Stromal cell of bone marrow (primary cell): ENCODE data around the gene SREK1IP1.
"Not testable (repeated sequence)": the region's sequence is repeated elsewhere in the genome, so short reads cannot be mapped to it uniquely, and the experiment has no call there.

ENCODE experiments used
- DNase-seq: peaks from one replicate; pipeline ENCODE4 v3.0.0-alpha.2; 2012; ENCODE audit warnings: low read depth

The SREK1IP1 gene

DNA sequence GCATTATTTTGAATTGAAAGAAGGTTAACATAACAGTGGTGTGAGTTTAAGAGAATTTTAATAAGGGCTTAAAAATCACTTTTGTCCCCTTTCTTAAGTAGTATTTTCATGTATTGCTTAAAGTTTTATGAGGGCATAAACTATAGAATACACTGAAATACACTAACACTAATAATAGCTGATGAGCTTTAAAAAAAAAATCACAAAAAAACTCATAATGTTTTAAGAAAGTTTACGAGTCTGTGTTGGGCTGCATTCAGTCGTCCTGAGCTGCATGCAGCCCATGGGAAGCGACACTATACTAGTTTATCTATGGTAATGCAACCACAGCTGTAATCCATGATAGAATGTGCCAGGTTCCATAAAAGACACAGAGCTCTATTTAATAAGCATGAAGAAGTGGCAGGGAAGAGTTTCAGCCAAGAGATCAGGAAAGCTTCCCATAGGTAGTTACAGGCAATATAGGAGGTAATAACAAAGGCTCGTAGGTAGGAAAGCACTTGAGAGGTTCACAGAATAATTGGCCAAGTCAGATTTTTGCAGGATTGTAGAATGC, 4.5 kb downstream of the SREK1IP1 start:
- no peak for DNase-seq

GRCh38 chr5:64759960-64760660, 8.4 kb downstream of the SREK1IP1 start:
- DNase-seq, result no peak

DNA sequence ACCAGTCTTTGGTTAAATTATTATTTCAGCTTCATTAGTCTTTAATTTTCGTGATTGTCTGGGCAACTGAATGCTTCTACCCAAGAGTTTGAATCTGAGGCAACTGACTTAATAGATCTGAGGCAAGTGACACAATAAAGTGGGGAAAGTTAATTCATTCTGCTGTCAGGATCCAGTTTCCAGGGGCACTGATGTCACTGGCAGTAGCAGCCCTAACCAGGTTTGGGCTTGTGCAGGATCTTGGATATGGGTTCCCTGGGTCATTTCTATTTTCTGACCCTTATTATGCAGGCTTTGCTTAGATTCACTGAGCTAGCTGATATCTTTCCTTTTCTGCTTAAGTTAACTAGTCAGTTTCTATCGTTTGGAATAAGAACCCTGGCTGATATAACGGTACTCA, 9.6 kb downstream of the SREK1IP1 start:
- no peak for DNase-seq

DNA sequence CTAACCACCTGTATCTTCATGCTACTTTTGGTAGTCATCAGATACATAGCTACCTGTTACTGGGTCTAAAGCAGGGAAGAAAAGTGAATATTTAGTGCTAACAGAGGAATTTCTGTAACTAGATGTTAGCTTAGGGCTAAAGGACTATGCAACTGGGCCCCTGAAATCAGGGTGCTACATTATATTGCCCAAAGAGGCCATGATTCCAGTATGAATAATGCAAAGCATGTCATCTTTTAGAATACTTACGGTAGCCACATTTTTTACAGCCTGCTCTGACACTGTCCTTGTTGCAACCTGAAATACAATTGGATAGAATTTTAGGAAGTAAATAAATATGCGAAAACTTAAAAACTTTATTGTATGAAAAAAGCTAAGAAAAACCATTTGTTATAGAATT, 14.4 kb downstream of the SREK1IP1 start:
- no peak for DNase-seq

- no peak for DNase-seq
Measured at GRCh38 chr5:64749385-64749784, 19.1 kb downstream of the SREK1IP1 start.

DNA sequence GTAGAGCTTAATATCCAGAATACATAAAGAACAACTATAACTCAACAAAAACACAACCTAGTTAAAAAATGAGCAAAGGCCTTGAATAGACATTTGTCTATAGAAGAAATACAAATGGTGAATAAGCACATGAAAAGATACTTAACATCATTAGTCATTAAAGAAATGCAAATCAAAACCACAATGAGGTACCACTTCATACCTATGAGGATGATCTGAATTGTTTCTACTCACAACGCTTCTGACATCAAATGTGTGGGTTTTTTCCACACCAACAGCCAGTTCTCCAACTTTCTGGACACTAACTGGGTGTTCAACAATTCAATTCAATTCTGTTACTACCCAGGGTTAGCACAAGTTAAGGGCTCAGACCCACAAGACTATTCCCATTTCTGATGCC, 22.0 kb downstream of the SREK1IP1 start:
- no peak for DNase-seq

DNA sequence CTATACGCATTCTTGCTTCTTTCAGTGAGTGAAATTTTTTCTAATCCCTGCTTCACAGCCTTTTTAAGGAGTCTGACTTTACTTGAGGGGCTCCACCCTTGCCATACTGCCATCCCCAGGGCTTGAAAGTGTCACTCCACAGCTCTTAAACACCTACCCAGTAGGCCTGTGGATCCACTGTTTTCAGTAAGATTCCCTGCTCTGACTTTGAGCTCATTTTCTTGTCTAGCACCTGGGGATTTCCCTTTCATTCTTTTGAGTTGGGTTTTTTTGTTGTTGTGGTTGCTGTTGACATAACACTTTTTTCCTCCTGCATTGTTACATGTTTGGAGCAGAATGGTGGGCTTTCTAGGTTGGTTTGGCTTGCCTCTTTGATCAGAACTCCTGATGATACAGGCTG, 23.6 kb downstream of the SREK1IP1 start:
- no peak for DNase-seq

GRCh38 chr5:64742821-64743220, 25.7 kb downstream of the SREK1IP1 start:
- no peak for DNase-seq

DNA sequence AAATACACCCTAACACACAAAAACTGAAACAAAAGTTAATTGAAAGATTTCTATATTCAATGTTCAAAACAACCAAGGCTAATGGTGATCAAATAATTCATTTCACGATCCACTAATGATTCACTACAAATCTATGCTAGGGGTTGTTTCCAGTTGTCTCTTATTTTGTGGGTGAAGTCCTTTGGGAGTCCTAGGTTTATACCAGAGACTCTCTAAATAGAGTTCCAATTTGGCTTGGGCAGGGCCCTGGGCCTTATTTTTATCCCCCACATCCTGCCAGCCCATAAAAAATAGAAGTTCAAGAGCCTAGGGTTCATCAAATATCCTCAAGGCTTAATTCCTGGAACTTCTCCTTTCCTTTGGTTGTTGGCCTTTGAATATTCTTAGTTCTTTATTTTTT, 26.1 kb downstream of the SREK1IP1 start:
- no peak for DNase-seq

DNA sequence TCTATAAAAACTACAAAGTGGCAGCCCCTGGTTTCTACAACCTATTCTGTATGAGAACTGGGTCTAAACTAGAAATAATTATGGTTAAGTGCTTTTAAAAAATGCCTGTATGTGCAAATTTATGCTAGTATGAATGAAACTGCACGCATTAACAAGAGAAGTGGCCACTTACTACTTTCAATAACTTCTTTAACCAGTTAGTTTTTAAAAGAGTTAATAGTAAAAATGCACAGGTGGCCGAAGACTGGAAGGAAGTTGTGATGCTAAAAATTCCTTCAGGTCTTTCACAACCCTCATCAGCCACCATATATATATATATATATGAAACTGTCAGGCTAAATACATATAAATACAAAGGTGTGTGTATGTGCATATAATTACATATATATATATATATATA, 41.3 kb downstream of the SREK1IP1 start:
- no peak for DNase-seq

- no peak for DNase-seq
Measured at GRCh38 chr5:64722588-64722987, 45.9 kb downstream of the SREK1IP1 start.

GRCh38 chr5:64714495-64714894, 54.0 kb downstream of the SREK1IP1 start:
- DNase-seq, result not testable (repeated sequence)

- DNase-seq, result no peak
Measured at GRCh38 chr5:64707191-64707590, 61.3 kb downstream of the SREK1IP1 start.

GRCh38 chr5:64706074-64706473, 62.4 kb downstream of the SREK1IP1 start:
- not testable (repeated sequence) for DNase-seq

GRCh38 chr5:64700765-64701164, 67.7 kb downstream of the SREK1IP1 start:
- no peak for DNase-seq

DNA sequence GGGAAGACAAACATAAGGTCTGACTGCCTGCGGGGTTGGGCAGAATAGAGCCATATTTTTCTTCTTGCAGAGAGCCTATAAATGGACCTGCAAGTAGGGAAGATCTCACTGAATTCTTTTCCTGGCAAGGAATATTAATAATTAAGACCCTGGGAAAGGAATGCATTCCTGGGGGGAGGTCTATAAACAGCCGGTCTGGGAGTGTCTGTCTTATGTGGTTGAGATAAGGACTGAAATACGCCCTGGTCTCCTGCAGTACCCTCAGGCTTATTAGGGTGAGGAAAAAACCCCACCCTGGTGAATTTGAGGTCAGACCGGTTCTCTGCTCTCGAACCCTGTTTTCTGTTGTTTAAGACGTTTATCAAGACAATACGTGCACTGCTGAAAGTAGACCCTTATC, 72.1 kb downstream of the SREK1IP1 start:
- DNase-seq, result not testable (repeated sequence)

DNA sequence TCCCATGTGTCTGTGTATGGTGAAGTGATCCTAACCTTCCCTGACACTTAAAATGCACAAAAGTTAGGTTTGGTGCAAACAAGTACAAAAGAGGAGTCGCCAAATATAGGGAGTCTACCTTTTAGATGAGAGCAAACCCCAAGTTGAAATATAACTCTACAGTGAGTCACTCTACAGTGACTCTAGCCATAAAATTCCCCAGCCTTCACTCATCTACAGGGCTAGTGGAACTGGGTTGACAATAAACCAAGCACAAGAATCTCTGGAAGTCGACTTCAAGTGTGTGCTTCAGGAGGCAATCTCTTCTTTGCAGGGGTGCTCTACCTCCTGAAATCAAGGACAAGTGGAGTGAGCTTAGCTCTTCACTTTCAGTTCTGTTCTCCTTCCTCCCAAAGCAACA, 74.9 kb downstream of the SREK1IP1 start:
- no peak for DNase-seq

DNA sequence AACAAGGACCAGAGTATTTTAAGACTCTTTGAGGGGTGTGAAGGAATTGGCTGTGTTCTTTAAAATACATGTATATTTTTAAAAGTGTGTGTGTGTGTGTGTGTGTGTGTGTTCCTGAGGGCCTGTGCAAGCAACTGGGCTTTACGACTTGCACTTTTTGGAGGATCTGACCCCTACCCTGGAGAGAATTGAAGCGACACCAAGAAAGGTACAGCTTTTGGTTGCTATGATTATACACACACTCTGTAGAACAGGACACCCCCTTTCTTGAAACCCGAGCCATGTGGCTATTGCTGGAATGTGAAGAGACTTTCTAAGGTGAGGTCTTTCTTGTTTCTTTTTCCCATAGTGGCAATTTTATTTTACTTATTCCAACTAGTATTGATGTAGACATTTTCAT, 77.2 kb downstream of the SREK1IP1 start:
- no peak for DNase-seq

DNA sequence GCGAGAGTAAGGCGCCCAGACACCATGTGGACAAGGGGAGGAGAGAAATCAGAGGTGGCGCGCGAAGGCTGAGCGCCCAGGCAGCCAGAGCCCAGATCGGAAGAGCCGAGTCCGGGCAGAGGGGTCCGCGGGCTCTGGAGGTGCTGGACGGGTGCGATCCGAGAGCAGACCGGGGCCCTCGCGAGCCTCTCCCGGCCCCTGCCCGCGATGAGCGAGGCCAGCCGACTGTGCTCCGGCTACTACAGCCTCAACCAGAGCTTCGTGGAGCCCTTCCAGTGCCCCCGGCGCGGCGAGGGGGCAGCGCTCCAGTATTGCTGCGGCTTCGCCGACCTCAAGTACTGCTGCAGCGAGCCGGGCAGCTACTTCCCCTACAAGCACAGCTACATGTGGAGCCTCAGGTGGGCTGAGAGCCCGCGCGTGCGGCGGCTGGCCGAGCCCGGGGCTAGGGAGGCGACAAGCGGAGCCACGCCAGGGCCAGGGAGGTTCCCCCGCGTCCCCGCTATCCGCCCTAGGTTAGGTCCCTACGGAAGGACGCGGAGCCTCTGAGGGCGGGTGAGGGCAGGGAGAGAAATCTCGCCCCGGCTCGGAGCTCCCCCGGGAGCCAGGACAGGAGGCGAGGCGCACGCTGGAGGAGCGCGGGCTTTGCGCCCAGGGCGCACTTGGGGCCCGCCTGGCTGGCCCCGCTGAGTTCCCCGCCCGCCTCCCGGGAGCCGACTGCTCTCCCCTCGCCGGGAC, 77.9 kb downstream of the SREK1IP1 start, which contains the start of gene SHISAL2B:
TSS of gene SHISAL2B (plus strand) at position 87 of the 735 bp plus-strand sequence. CDS start at position 208, 121 bp downstream.
- DNase-seq, result no peak

DNA sequence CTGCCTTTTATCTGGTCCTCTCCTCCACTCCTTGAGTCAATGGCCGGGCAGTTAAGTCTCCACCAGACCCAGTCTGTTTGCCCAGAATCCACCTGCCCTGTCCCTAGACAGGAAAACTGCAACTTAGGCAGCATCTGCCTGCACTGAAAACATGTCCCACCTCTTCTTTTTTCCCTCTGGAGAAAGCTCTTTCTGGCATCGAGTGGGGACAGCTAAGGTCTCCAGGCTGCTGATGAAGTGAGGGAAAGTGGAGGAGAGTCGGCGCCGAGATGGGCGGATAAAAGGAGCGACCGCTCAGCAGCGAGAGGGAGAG, 78.4 kb downstream of the SREK1IP1 start:
- no peak for DNase-seq

- DNase-seq, result no peak
Measured at GRCh38 chr5:64688965-64689364, 79.5 kb downstream of the SREK1IP1 start.

DNA sequence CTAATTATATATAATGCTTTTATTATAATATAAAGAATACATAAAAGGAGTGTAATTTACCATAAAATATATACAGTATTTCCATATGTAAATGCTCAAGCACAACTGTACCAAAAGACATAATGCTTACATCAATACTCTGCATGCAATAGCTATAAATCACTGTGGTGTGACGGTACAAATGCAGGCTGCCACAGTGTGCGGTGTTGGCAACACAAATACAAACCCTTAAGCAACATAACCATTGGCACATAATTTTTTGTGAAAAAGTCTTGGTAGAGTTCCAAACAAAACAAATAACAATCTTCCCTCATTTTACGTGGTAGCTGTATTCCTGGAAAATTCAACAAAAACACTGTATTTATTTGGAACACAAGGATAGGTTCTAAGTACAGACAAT, 80.1 kb downstream of the SREK1IP1 start:
- DNase-seq, result no peak

DNA sequence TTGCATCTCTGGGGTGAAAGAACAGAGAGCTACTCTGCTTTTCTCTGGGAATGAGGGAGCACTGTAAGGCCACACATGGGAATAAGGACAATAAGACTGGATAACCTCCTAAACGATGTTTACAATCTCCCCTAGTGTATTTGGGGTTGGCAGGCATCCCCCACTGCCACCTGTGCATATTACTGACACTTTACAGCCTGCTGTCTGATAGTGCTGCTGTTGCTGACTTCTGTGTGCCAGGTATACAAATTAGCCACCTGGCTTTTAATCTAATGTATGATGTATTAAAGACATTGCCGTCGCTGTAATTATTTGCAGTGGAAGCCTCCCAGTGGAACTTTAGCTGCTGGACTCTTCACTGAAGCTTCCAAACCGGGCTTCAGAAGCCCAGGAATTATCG, 82.6 kb downstream of the SREK1IP1 start:
- DNase-seq, result no peak

GRCh38 chr5:64682608-64683007, 85.9 kb downstream of the SREK1IP1 start:
- DNase-seq, result no peak
